K562 (cell line): ENCODE results near the gene TERB1. TPM values are rescaled to one million over a fixed set of nuclear protein-coding genes. Genes with fewer than 3 reads are reported as not detected.

ENCODE experiments used
- ATAC-seq: fragments of 200-7000 bp; cut with Tn5 transposase; 3 replicates; pipeline ENCODE4 v1.9.1; 2020; ENCODE audit warnings: moderate library complexity
- BruUV-seq: library from RNA; stranded (reverse); fragments of 400-500 nt; replicated peaks from 2 replicates; lab custom pipeline; 2021; lab: Mats Ljungman, UMichigan
- CTCF ChIA-PET: fragments of 300-600 bp; formaldehyde crosslinking; extraction: SDS; loops from one replicate; lab custom pipeline; 2021; ENCODE audit warnings: low intra/inter-chr PET ratio; lab: Yijun Ruan, JAX
- POLR2A ChIA-PET: fragments of 300-600, 350-650 bp; sonication (Branson Sonifier 250); formaldehyde crosslinking; extraction: SDS; loops from one replicate; lab custom pipeline; 2021; ENCODE audit warnings: antibody characterized with exemption, inconsistent platforms; lab: Yijun Ruan, JAX
- DNase-seq, 4 experiments: peaks; one replicate each; pipeline versions ENCODE4 v3.0.0 to v3.0.0-alpha.2; 2011 to 2018; ENCODE audit warnings: low spot score in 3 of 4, mixed read lengths in 3 of 4; ENCODE audit errors: extremely low read depth in 1 of 4
- FAIRE-seq: peaks from 2 replicates; lab custom pipeline; 2011; peaks lifted over from hg19 to GRCh38; lab: Jason Lieb, UNC
- H2AFZ ChIP-seq: 2 replicates; pipeline ENCODE4 v1.6.0; 2011; ENCODE audit warnings: low read depth, low read length, control low read depth, inconsistent platforms
- H3K27ac ChIP-seq: fragments of 200-600 bp; 3 replicates; pipeline ENCODE4 v1.8.0; 2011; ENCODE audit warnings: low read depth, mild to moderate bottlenecking, control low read depth, inconsistent platforms, low read length, moderate library complexity, mixed read lengths; ENCODE audit errors: extremely low read depth
- H3K27me3 ChIP-seq, 2 experiments: fragments of 300-600 bp in 1 of 2; 2 replicates in 1 of 2; 3 replicates in 1 of 2; pipeline versions ENCODE4 v1.6.0 to v1.8.0; 2011; ENCODE audit warnings: inconsistent platforms in 2 of 2, low read length in 2 of 2, mild to moderate bottlenecking in 1 of 2, mixed read lengths in 1 of 2, moderate library complexity in 1 of 2; ENCODE audit not compliant: control insufficient read depth in 2 of 2, insufficient read depth in 2 of 2
- H3K36me3 ChIP-seq: fragments of 300-600 bp; 3 replicates; pipeline ENCODE4 v1.8.0; 2011; ENCODE audit warnings: mild to moderate bottlenecking, low read length, inconsistent platforms; ENCODE audit not compliant: control insufficient read depth, insufficient read depth
- H3K4me1 ChIP-seq, 2 experiments: fragments of 200-600 bp in 1 of 2; replicated peaks in 1 of 2; 2 replicates in 1 of 2; 3 replicates in 1 of 2; pipeline versions ENCODE4 v1.5.1 to v1.8.0; 2011; ENCODE audit warnings: inconsistent platforms in 2 of 2, low read length in 2 of 2, mild to moderate bottlenecking in 1 of 2, mixed read lengths in 1 of 2, moderate library complexity in 1 of 2; ENCODE audit not compliant: control insufficient read depth in 2 of 2, insufficient read depth in 2 of 2
- H3K4me2 ChIP-seq: 2 replicates; pipeline ENCODE4 v1.6.1; 2011; ENCODE audit warnings: low read length, control low read depth, inconsistent platforms, mixed read lengths; ENCODE audit not compliant: insufficient read depth
- H3K4me3 ChIP-seq: fragments of 200-600 bp; sonication (generic), shearing (Covaris generic); 2 replicates; pipeline ENCODE4 v1.5.1; 2016; ENCODE audit warnings: control low read depth, inconsistent platforms
- H3K79me2 ChIP-seq: fragments of 200-600 bp; 3 replicates; pipeline ENCODE4 v1.8.0; 2011; ENCODE audit warnings: low read length, inconsistent platforms; ENCODE audit not compliant: control insufficient read depth, insufficient read depth
- H3K9ac ChIP-seq, 2 experiments: 2 replicates each; pipeline versions ENCODE4 v1.6.0 to v1.6.1; 2011; ENCODE audit warnings: low read depth in 2 of 2, low read length in 2 of 2, control low read depth in 1 of 2, inconsistent platforms in 1 of 2, mild to moderate bottlenecking in 1 of 2, mixed read lengths in 1 of 2; ENCODE audit not compliant: insufficient read depth in 1 of 2
- H3K9me1 ChIP-seq: one replicate; pipeline ENCODE4 v1.6.0; 2011; ENCODE audit warnings: inconsistent platforms, mild to moderate bottlenecking, low read length, moderate library complexity; ENCODE audit not compliant: control insufficient read depth, insufficient read depth
- H3K9me3 ChIP-seq: replicated peaks from 2 replicates; pipeline ENCODE4 v1.5.1; 2011; ENCODE audit warnings: low read depth, low read length, inconsistent platforms; ENCODE audit not compliant: control insufficient read depth, insufficient read depth
- H4K20me1 ChIP-seq: replicated peaks from 2 replicates; pipeline ENCODE4 v1.6.1; 2011; ENCODE audit warnings: low read length, inconsistent platforms, mixed read lengths; ENCODE audit not compliant: control insufficient read depth, insufficient read depth
- FOSL1 ChIP-seq: fragments of 200-800 bp; sonication (Bioruptor generic); conservative IDR thresholded peaks from 2 replicates; pipeline ENCODE4 v1.6.1; 2016; ENCODE audit warnings: missing genetic modification characterization, missing compliant biosample characterization
- FOXK2 ChIP-seq, 2 experiments: fragments of 450-650 bp; IDR thresholded peaks in 1 of 2; conservative IDR thresholded peaks in 1 of 2; 2 replicates each; pipeline ENCODE4 v1.6.1; 2016; ENCODE audit warnings: low read depth in 2 of 2, mild to moderate bottlenecking in 1 of 2
- HDAC3 ChIP-seq: fragments of 450-650 bp; IDR thresholded peaks from 2 replicates; pipeline ENCODE4 v1.6.1; 2018; ENCODE audit warnings: borderline replicate concordance, mild to moderate bottlenecking, moderate library complexity; ENCODE audit not compliant: partially characterized antibody
- KDM1A ChIP-seq, 2 experiments: fragments of 450-650 bp; IDR thresholded peaks; 2 replicates each; pipeline ENCODE4 v1.6.1; 2016; ENCODE audit warnings: mild to moderate bottlenecking in 2 of 2
- NR0B1 ChIP-seq: fragments of 450-650 bp; IDR thresholded peaks from one replicate; pipeline ENCODE4 v1.6.1; 2018; ENCODE audit warnings: mild to moderate bottlenecking, moderate library complexity; ENCODE audit not compliant: partially characterized antibody
- POLR3A ChIP-seq: IDR thresholded peaks from 2 replicates; pipeline ENCODE4 v1.6.1; 2011; ENCODE audit warnings: borderline replicate concordance, mild to moderate bottlenecking, moderate library complexity; ENCODE audit not compliant: insufficient read length, insufficient read depth; ENCODE audit errors: extremely low read depth
- RAD21 ChIP-seq, 2 experiments: fragments of 250-450 bp in 1 of 2; fragments of 450-650 bp in 1 of 2; sonication (Bioruptor Pico) in 1 of 2; formaldehyde crosslinking in 1 of 2; IDR thresholded peaks in 1 of 2; conservative IDR thresholded peaks in 1 of 2; 2 replicates each; pipeline versions ENCODE4 v1.4.0 to v1.8.0; 2020 to 2022; ENCODE audit warnings: mild to moderate bottlenecking in 2 of 2, moderate library complexity in 1 of 2
- RFX7 ChIP-seq: fragments of 250-450 bp; sonication (Bioruptor Pico); IDR thresholded peaks from 2 replicates; pipeline ENCODE4 v1.5.1; 2021; ENCODE audit warnings: mild to moderate bottlenecking
- SAFB2 ChIP-seq: fragments of 200-400 bp; formaldehyde crosslinking; IDR thresholded peaks from 2 replicates; pipeline ENCODE4 v1.6.1; 2018; ENCODE audit warnings: borderline replicate concordance, low read length, low read depth, moderate library complexity; ENCODE audit not compliant: severe bottlenecking
- SETDB1 ChIP-seq: IDR thresholded peaks from one replicate; pipeline ENCODE4 v1.6.1; 2012; ENCODE audit warnings: low read length, control low read depth, inconsistent platforms
- SPI1 ChIP-seq: IDR thresholded peaks from 2 replicates; pipeline ENCODE4 v1.6.1; 2011; ENCODE audit warnings: low read depth, low read length, control low read depth, borderline replicate concordance
- TAF15 ChIP-seq: fragments of 200-400 bp; formaldehyde crosslinking; IDR thresholded peaks from 2 replicates; pipeline ENCODE4 v1.6.1; 2017; ENCODE audit warnings: mild to moderate bottlenecking, low read depth, low read length, moderate library complexity
- TAF7 ChIP-seq: fragments of 450-650 bp; IDR thresholded peaks from 2 replicates; pipeline ENCODE4 v1.6.1; 2016; ENCODE audit warnings: missing genetic modification characterization, missing compliant biosample characterization
- TARDBP ChIP-seq: fragments of 450-650 bp; IDR thresholded peaks from 2 replicates; pipeline ENCODE4 v1.6.1; 2016
- XRCC3 ChIP-seq: fragments of 450-650 bp; IDR thresholded peaks from 2 replicates; pipeline ENCODE4 v1.6.1; 2017; ENCODE audit warnings: mild to moderate bottlenecking, moderate library complexity
- ZNF24 ChIP-seq: fragments of 450-650 bp; IDR thresholded peaks from 2 replicates; pipeline ENCODE4 v1.6.1; 2016
- ZSCAN32 ChIP-seq: fragments of 450-650 bp; formaldehyde crosslinking; IDR thresholded peaks from 2 replicates; pipeline ENCODE4 v1.4.0; 2020; ENCODE audit warnings: mild to moderate bottlenecking, moderate library complexity
- WGBS: fragments of 100-300 bp; shearing (Covaris generic); methylation state at CpG from one replicate; pipeline ENCODE4 v1.1.6; 2016; ENCODE audit warnings: low coverage, mixed read lengths; ENCODE audit not compliant: insufficient coverage; ENCODE audit errors: missing lambda C conversion rate; 5-methylcytosine and 5-hydroxymethylcytosine counted together
- in situ Hi-C: fragments of 300-500 bp; cut with MboI; formaldehyde crosslinking; loops from 4 replicates; pipeline ENCODE4 v1.15.0; 2018; ENCODE audit warnings: inconsistent platforms, mixed read lengths
- intact Hi-C: fragments of 100-400 bp; cut with micrococcal nuclease; formaldehyde crosslinking; loops from 2 replicates; pipeline ENCODE4 v1.14.2; 2022
- polyA plus RNA-seq, 8 experiments: library from polyadenylated mRNA; depleted of rRNA in 4 of 8; stranded (reverse) in 5 of 8; unstranded in 3 of 8; fragments of >200 nt; fragmentation: Nextera tagmentation in 2 of 8; fragmentation: Illumina TruSeq in 1 of 8; extraction: Ambion mirVana in 2 of 8; extraction: Trizol in 1 of 8; gene quantifications; 2 replicates each; pipeline versions ENCODE4 v1.2.1 to v1.2.3, GENCODE V29; 2011 to 2014; ENCODE audit warnings: inconsistent platforms in 1 of 8, missing spikeins in 1 of 8
- total RNA-seq, 7 experiments: library from RNA; depleted of rRNA in 6 of 7; stranded (reverse); fragments of >200 nt in 6 of 7; fragmentation: Illumina TruSeq in 2 of 7; extraction: Trizol in 2 of 7; gene quantifications; 2 replicates each; pipeline versions ENCODE4 v1.2.1 to v1.2.3, GENCODE V29; 2011 to 2021; ENCODE audit warnings: low replicate concordance in 1 of 7

Gene TERB1
- total and polyA plus RNA-seq, 9 of the 15 experiments (the other 6 are each of a cell fraction or from before 2014, with no cell fraction given): not detected

- peaks cover 0 to 17% of the 10 kb centered on the region in 2 experiments; a peak in 2 of 5 replicates for H3K4me1 ChIP-seq
- ATAC-seq (no peak), FAIRE-seq (no peak), DNase-seq (no peak)
- in situ Hi-C loops: no loop called here
- no peak overlapping the region for H3K27ac ChIP-seq
- WGBS: 2% methylated on average over 3 of the region's 3 CpGs
- CTCF ChIA-PET: no interaction called here
- H2AFZ ChIP-seq: no peak overlapping the region
- H3K4me3 ChIP-seq: no peak overlapping the region
- peaks cover 16% of the 10 kb centered on the region in 2 experiments; a peak in 4 of 5 replicates for H3K27me3 ChIP-seq
- TF ChIP-seq RAD21 (CRISPR knock-in tag; conservative IDR thresholded peaks at IDR 0.05 in 1 of 2, IDR thresholded peaks at IDR 0.05 in 1 of 2): no peak
- peak; percentile 30; the same call in 1 of the 2 replicates for TF ChIP-seq SPI1
- TF ChIP-seq KDM1A (IDR thresholded peaks at IDR 0.05): no peak
- TF ChIP-seq ZSCAN32: no peak
- no peak for TF ChIP-seq ZNF24
- H3K79me2 ChIP-seq: no peaks in the 10 kb centered on the region
- H3K9me3 ChIP-seq: no peaks in the 10 kb centered on the region
- H3K36me3 ChIP-seq: no peaks in the 10 kb centered on the region
- H4K20me1 ChIP-seq: 0 out of 2 replicates have a peak, but pooled peaks cover 4% of the 10 kb centered on the region
- no peaks in the 10 kb centered on the region for H3K9me1 ChIP-seq
- intact Hi-C loops: no loop called here
- H3K4me2 ChIP-seq: no peak overlapping the region
- BruUV-seq: no TSS peak
- POLR2A ChIA-PET: no interaction called here
- H3K9ac ChIP-seq: no peak overlapping the region
Observed at GRCh38 chr16:66840883-66841282, 39.5 kb upstream of the TERB1 start.

GRCh38 chr16:66834746-66835145 lies 33.4 kb upstream of the TERB1 start:
- Histone ChIP-seq H3K79me2 (peaks cover 12% of the 10 kb centered on the region), H3K27me3 (peaks cover 0 to 4% of the 10 kb centered on the region in 2 experiments; a peak in 1 of 5 replicates), H3K9me1 (no peaks in the 10 kb centered on the region), H3K9me3 (no peaks in the 10 kb centered on the region), H3K4me3 (no peak overlapping the region), H3K4me1 (peaks cover 2 to 4% of the 10 kb centered on the region in 2 experiments; a peak in 3 of 5 replicates), H3K36me3 (no peaks in the 10 kb centered on the region), H3K4me2 (no peak overlapping the region), H2AFZ (no peak overlapping the region), H3K9ac (no peak overlapping the region), H3K27ac (no peak overlapping the region), H4K20me1 (no peaks in the 10 kb centered on the region)
- ChIA-PET POLR2A (interaction anchor here (0.6 to 1.4 kb wide), 2 partner anchors 8 to 228 kb away, joined by 3 to 4 read pairs; no protein-coding TSS in a partner anchor), CTCF (no interaction called here)
- FAIRE-seq (no peak), ATAC-seq (no peak), DNase-seq (peak in 1 of 4 experiments; percentile 5)
- no TSS peak for BruUV-seq
- 29% methylated on average over 5 of the region's 5 CpGs for WGBS
- intact Hi-C loops: no loop called here
- in situ Hi-C loops: no loop called here
- TF ChIP-seq FOXK2 (conservative IDR thresholded peaks at IDR 0.05 in 1 of 2, IDR thresholded peaks at IDR 0.05 in 1 of 2; ENCODE audit: low read depth in 2 of 2) (no peak), XRCC3 (no peak), SAFB2 (no peak), FOSL1 (tag) (no peak), TAF15 (no peak), TAF7 (tag) (no peak), RFX7 (CRISPR knock-in tag) (no peak), POLR3A (no peak), HDAC3 (no peak), TARDBP (no peak), SETDB1 (no peak), NR0B1 (no peak)
